PFSK-1 (cell line): ENCODE measurements around the gene AGPAT4.

Experiments
- POLR2AphosphoS5 ChIP-seq: IDR thresholded peaks from 2 replicates; pipeline ENCODE4 v1.6.1; 2012; ENCODE audit warnings: low read depth, mild to moderate bottlenecking, control low read depth, low read length, moderate library complexity
- TAF1 ChIP-seq: IDR thresholded peaks from 2 replicates; pipeline ENCODE4 v1.6.1; 2012; ENCODE audit warnings: low read length, control low read depth, borderline replicate concordance; ENCODE audit not compliant: insufficient read depth
- TF ChIP-seq, protein P1 (sequence below), 2 experiments: IDR thresholded peaks; 2 replicates each; pipeline versions ENCODE4 v1.6.1 to v1.8.0; 2011 to 2012; ENCODE audit warnings: low read depth in 2 of 2, low read length in 2 of 2, control low read depth in 1 of 2, inconsistent platforms in 1 of 2, mild to moderate bottlenecking in 1 of 2, moderate library complexity in 1 of 2; ENCODE audit not compliant: insufficient read depth in 1 of 2

DNA sequence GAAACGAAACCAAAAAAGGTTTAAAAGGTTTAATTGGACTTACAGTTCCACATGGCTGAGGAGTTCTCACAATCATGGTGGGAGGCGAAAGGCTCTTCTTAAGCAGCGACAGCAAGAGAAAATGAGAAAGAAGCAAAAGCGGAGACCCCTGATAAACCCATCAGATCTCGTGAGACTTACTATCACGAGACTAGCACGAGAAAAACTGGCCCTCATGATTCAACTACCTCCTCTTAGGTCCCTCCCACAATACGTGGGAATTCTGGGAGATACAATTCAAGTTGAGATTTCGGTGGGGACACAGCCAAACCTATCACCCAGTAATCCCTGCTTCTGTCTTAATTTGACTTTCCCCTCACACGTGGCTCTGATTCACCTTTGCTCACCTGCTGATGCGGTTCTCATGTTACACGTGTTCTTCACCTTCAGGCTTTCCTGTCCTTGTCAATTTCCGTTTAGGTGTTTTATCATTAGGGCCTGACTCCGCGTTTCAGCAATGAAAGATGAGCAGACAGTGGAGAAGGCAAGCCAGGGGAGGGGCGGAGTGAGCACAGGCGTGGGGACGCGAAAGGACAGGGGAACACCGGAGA lies 57.1 kb downstream of the AGPAT4 start:
- TF ChIP-seq POLR2AphosphoS5, result no peak
- no peak for TF ChIP-seq TAF1
- TF ChIP-seq, protein P1, sequence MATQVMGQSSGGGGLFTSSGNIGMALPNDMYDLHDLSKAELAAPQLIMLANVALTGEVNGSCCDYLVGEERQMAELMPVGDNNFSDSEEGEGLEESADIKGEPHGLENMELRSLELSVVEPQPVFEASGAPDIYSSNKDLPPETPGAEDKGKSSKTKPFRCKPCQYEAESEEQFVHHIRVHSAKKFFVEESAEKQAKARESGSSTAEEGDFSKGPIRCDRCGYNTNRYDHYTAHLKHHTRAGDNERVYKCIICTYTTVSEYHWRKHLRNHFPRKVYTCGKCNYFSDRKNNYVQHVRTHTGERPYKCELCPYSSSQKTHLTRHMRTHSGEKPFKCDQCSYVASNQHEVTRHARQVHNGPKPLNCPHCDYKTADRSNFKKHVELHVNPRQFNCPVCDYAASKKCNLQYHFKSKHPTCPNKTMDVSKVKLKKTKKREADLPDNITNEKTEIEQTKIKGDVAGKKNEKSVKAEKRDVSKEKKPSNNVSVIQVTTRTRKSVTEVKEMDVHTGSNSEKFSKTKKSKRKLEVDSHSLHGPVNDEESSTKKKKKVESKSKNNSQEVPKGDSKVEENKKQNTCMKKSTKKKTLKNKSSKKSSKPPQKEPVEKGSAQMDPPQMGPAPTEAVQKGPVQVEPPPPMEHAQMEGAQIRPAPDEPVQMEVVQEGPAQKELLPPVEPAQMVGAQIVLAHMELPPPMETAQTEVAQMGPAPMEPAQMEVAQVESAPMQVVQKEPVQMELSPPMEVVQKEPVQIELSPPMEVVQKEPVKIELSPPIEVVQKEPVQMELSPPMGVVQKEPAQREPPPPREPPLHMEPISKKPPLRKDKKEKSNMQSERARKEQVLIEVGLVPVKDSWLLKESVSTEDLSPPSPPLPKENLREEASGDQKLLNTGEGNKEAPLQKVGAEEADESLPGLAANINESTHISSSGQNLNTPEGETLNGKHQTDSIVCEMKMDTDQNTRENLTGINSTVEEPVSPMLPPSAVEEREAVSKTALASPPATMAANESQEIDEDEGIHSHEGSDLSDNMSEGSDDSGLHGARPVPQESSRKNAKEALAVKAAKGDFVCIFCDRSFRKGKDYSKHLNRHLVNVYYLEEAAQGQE (IDR thresholded peaks at IDR 0.05; ENCODE audit: insufficient read depth in 1 of 2, low read depth in 2 of 2, low read length in 2 of 2), result no peak
